ENCODE data around the gene MAOA. TPM values are rescaled to one million over a fixed set of nuclear protein-coding genes. Genes with fewer than 3 reads are reported as not detected.
"Not testable (repeated sequence)": the region's sequence is repeated elsewhere in the genome, so short reads cannot be mapped to it uniquely, and the experiment has no call there.

The MAOA gene
- under 1 TPM; 0.21 to 0.60 TPM for total RNA-seq

DNA sequence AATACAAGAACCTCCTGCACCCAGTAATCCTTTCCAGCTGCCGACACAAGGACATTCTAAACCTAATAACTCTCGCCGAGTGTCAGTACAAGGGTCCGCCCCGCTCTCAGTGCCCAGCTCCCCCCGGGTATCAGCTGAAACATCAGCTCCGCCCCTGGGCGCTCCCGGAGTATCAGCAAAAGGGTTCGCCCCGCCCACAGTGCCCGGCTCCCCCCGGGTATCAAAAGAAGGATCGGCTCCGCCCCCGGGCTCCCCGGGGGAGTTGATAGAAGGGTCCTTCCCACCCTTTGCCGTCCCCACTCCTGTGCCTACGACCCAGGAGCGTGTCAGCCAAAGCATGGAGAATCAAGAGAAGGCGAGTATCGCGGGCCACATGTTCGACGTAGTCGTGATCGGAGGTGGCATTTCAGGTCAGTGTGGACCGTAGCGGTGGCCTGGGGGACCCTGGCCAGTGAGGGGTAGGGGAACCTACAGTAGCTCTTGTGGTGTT lies at the start of gene MAOA:
Gene MAOA (plus strand): TSS at position 295 of the 490 bp plus-strand sequence. CDS start 43 bp downstream, at position 338.
- Mint-ChIP-seq H3K4me1 (no peaks in the 10 kb centered on the region), H3K27ac (no peak within 1 kb of the TSS), H3K9me3 (no peaks in the 10 kb centered on the region), H3K36me3 (no peaks in the 10 kb centered on the region), H3K27me3 (no peaks in the 10 kb centered on the region), H3K4me3 (peak within 1 kb of the TSS; percentile 86)
- DNase-seq = peak; percentile 18

DNA sequence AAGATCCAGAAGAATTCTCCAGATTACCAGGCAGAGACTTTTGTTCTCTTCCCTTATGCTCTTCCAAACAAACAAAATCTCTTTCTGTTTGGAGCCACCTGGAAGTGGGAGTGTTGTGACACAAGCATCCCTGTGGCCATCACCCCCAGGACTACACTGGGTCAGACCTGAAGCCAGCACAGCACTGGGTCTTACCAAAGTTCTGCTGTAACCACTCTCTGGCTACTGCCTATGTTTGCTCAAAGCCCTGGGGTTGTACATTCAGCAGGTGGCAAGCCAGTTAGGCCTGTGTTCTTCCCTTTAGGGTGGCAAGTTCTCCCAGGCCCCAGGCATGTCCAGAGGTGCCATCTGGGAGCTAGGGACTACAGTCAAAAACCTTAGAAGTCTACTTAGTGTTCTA lies 43.7 kb upstream of the MAOA start:
- Mint-ChIP-seq H3K4me3 (no peak overlapping the region), H3K27me3 (peaks cover 11% of the 10 kb centered on the region), H3K9me3 (no peaks in the 10 kb centered on the region), H3K4me1 (no peaks in the 10 kb centered on the region), H3K36me3 (peaks cover 4% of the 10 kb centered on the region), H3K27ac (no peak overlapping the region)
- DNase-seq = no peak

DNA sequence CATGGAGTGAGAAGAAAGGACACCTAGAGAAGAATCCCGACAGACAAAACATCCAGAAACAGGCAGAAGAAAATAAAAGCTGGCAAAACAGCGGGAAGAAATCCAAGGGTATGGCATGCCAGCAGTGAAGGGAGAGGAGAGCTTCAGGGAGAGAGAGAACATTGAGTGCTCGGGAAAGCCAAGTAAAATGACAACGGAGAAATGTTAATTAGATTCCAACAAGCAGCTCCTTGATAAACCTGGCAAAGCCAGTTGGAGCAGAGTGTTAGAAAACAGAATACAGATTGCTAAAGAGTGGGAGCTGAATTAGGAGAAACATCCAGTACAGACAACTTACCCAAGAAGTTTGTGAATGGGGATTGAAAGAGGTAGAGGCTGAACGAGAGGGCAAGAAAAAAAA lies 40.4 kb upstream of the MAOA start:
- Mint-ChIP-seq H3K27ac (no peak overlapping the region), H3K9me3 (no peaks in the 10 kb centered on the region), H3K36me3 (peaks cover 4% of the 10 kb centered on the region), H3K4me1 (no peaks in the 10 kb centered on the region), H3K4me3 (no peak overlapping the region), H3K27me3 (peaks cover 14% of the 10 kb centered on the region)
- no peak for DNase-seq

DNA sequence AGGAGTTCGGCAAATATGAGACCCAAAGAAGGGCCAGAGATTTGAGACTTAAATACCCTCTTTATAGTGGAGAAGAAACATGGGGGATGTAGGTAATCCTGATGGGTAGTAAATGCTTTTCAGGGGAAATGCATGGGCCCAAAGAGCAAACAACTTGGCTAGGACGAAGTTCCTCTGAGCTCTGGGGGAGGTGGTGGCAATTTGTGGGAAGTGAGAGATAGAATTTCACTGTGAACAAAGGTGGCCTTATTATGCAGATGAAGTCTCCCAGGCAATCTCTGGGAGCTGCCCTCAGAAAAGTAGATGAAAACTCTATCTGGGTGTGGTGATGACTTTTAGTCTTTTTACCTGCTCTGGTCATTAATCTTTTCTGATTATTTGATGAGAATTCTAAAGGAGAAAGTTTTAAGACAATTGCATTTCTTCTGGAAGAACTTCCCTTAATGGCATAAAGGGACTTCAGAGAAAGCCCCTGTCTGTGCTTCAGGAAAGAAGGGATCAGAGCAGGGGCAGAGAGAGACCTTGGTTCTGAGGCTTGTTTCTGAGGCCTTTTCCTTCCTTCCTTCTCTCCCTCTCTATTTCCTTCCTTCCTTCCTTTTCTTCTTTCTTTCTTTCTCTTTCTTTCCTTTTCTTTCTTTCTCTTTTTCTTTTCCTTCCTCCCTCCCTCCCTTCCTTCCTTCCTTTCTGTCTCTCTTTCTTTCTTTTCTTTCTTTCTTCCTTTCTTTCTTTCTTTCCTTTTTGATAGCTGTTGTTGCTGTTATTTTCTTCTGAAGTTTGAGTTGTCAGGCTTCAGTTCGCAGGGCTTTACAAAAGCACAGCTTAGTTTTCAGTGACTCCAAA lies 37.5 kb upstream of the MAOA start:
- DNase-seq = no peak
- Mint-ChIP-seq H3K27ac (no peak overlapping the region), H3K4me1 (no peaks in the 10 kb centered on the region), H3K36me3 (peaks cover 4% of the 10 kb centered on the region), H3K4me3 (no peak overlapping the region), H3K27me3 (peaks cover 11% of the 10 kb centered on the region), H3K9me3 (no peaks in the 10 kb centered on the region)

DNA sequence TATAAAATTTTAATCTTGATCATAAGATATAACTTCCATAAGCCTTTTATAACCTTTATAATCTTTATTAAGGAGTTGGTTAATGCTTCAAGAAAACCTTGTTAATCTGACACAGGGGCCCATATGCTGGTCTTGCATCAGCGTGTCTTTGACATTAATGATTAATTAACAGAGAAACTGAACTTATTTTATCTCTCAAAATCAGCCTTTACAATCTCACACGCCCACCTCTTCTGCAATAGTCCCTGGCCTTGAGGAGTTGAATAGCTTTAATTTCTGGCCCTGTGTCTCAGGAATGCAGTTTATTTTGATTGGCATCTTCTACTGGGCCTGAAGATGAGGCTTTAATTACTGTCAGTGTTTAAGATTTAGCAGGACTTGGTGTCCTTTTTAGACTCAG lies 36.2 kb upstream of the MAOA start:
- H3K9me3 Mint-ChIP-seq, H3K4me1 Mint-ChIP-seq, H3K4me3 Mint-ChIP-seq, DNase-seq, H3K27ac Mint-ChIP-seq, H3K36me3 Mint-ChIP-seq: not testable (repeated sequence)
- H3K27me3 Mint-ChIP-seq = peaks cover 11% of the 10 kb centered on the region

DNA sequence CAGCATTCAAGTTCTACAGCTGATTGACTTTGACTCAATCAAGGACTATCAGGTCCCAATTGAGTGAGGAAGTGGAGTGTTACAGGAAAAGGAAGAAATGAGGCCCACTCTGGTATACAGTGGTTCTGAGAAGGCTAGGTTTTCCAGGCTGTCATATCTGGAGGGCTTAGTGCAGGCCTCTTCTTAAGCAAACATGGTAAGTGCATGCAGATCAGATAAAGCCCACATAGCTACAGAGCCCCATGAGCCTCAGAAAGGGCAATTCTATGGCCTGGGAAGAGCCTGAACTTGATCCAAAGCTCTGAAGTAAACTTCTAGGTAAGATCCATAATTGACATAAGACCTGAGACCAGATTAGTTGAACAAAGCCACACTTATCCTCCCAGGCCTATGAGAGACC lies 29.0 kb upstream of the MAOA start:
- no peaks in the 10 kb centered on the region for H3K36me3 Mint-ChIP-seq
- no peaks in the 10 kb centered on the region for H3K9me3 Mint-ChIP-seq
- H3K27ac Mint-ChIP-seq = no peak overlapping the region
- no peak overlapping the region for H3K4me3 Mint-ChIP-seq
- no peaks in the 10 kb centered on the region for H3K27me3 Mint-ChIP-seq
- H3K4me1 Mint-ChIP-seq = no peaks in the 10 kb centered on the region
- no peak for DNase-seq

DNA sequence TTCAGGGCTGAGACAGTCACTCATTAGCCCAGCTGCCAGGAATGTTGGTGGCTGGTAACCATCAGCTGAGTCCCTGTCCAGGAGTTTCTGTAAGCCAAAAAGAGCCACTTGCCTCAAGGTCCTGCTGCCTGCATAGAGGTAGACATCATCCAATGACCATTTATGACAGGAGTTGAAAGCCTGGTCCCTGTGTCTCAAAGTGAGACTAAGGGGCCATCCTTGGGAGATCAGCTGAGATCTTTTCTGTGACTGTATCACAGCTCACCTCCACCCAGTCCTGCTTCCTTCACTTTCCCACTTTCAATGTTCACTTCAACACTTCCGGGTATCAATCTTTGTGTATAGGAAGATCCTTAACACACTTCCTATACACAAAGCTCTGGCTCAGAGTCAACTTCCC lies 28.4 kb upstream of the MAOA start:
- H3K4me3 Mint-ChIP-seq = no peak overlapping the region
- no peak overlapping the region for H3K27ac Mint-ChIP-seq
- H3K9me3 Mint-ChIP-seq = no peaks in the 10 kb centered on the region
- H3K27me3 Mint-ChIP-seq = no peaks in the 10 kb centered on the region
- H3K36me3 Mint-ChIP-seq = no peaks in the 10 kb centered on the region
- no peaks in the 10 kb centered on the region for H3K4me1 Mint-ChIP-seq
- DNase-seq = no peak

DNA sequence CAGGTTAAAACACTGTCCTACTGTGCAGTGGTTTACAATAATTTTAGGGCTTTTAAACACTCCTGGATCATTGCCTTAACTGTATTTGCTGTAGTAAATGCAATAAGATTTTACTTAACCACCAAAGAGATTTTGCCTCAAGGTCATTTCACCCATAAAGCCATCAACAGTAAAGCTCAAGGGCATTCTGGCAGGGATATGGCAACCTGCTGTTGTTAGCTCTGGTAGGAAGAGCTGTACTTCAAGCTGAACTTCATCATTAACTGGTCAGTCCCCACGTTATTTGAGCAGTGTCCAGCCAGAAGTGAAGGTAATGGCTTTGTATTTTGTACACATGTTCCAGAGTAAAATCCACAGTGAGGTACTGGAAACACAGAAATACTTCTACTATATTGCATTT lies 26.9 kb upstream of the MAOA start:
- Mint-ChIP-seq H3K4me3 (no peak overlapping the region), H3K9me3 (no peaks in the 10 kb centered on the region), H3K27me3 (no peaks in the 10 kb centered on the region), H3K4me1 (no peaks in the 10 kb centered on the region), H3K27ac (no peak overlapping the region), H3K36me3 (no peaks in the 10 kb centered on the region)
- DNase-seq = no peak

DNA sequence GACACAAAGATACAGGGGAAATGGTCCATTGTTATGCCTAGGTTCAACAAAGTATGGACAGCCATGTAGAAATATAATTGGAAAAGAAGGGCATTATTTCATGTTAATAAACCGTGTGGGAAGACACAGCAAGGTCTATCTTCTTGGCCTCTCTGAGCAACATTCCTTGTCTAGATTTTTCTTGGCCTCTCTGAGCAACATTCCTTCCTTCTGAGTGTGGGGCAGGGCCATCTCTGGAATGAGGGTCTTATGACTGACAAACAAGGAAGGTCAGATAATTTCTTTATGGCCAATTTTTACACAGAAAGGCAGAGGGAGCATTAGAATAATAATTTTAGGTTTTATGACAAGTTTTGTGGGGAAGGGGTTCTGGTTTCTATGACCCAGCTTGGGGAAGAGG lies 24.3 kb upstream of the MAOA start:
- no peak for DNase-seq
- no peak overlapping the region for H3K27ac Mint-ChIP-seq
- H3K36me3 Mint-ChIP-seq = no peaks in the 10 kb centered on the region
- peaks cover 4% of the 10 kb centered on the region for H3K27me3 Mint-ChIP-seq
- H3K4me3 Mint-ChIP-seq = no peak overlapping the region
- no peaks in the 10 kb centered on the region for H3K9me3 Mint-ChIP-seq
- no peaks in the 10 kb centered on the region for H3K4me1 Mint-ChIP-seq

DNA sequence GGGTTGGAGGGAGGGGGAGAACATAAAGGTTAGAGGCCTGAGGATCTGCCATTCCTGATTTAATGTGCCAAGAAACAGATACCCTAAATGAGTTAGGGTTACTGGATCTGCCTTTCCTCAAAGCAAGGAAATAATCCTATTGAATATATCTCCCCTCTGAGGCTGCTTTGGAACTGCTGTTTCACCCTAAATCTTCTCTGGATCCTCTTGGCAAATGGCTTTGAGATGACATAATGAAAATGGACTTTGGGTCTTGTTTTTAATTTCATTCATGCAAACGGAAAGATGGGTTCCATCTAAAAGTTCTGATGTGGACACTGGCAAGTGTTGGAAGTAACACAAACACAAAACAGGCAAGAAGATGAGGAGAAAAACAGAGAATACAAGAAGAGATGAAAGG lies 23.0 kb upstream of the MAOA start:
- H3K4me3 Mint-ChIP-seq = no peak overlapping the region
- no peaks in the 10 kb centered on the region for H3K36me3 Mint-ChIP-seq
- H3K9me3 Mint-ChIP-seq = no peaks in the 10 kb centered on the region

DNA sequence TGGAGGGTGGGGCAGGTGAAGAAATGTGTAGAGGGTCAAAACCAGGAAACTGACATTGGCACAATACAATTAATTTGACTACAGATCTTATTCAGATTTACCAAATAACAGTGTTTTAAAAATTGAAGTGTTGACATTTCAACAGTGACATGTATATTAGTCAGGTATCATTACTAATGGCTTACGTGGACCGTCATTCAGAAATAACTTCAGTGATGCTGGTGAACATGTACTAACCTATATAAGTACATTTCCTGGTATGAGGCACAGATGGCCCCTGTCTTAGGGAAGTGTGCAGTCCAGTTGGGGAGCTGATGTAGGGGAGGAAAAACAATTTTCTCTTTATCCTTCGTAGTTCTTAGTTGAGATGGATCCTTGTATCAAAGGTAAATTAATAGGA lies 22.3 kb upstream of the MAOA start:
- no peak overlapping the region for H3K4me3 Mint-ChIP-seq
- no peaks in the 10 kb centered on the region for H3K4me1 Mint-ChIP-seq
- no peaks in the 10 kb centered on the region for H3K9me3 Mint-ChIP-seq
- no peaks in the 10 kb centered on the region for H3K36me3 Mint-ChIP-seq
- peaks cover 4% of the 10 kb centered on the region for H3K27me3 Mint-ChIP-seq
- DNase-seq = no peak
- H3K27ac Mint-ChIP-seq = no peak overlapping the region

More for the DNA sequence above, 23.0 kb upstream of the MAOA start:
- H3K27me3 Mint-ChIP-seq = peaks cover 4% of the 10 kb centered on the region
- H3K27ac Mint-ChIP-seq = no peak overlapping the region
- no peaks in the 10 kb centered on the region for H3K4me1 Mint-ChIP-seq
- DNase-seq = no peak

DNA sequence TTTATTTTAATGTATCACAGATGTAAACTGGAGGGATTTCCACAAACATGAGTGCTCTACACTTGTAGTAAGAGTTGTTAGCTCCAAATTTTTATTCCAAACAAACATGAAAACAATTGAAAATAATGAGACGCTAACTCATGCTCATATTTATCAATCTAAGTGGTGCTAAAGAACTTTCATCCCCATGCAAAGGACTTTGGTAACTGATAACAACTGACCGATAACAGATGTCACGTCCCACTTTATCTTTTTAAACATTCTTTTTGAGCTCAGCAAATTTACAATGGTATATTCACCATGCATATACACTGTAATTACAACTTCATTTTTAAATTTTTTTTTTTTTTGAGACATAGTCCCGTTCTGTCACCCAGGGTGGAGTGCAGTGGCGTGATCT lies 15.6 kb upstream of the MAOA start:
- no peaks in the 10 kb centered on the region for H3K36me3 Mint-ChIP-seq
- H3K27ac Mint-ChIP-seq = no peak overlapping the region
- no peaks in the 10 kb centered on the region for H3K9me3 Mint-ChIP-seq
- DNase-seq = no peak
- peaks cover 3% of the 10 kb centered on the region for H3K27me3 Mint-ChIP-seq
- no peak overlapping the region for H3K4me3 Mint-ChIP-seq
- H3K4me1 Mint-ChIP-seq = no peaks in the 10 kb centered on the region

DNA sequence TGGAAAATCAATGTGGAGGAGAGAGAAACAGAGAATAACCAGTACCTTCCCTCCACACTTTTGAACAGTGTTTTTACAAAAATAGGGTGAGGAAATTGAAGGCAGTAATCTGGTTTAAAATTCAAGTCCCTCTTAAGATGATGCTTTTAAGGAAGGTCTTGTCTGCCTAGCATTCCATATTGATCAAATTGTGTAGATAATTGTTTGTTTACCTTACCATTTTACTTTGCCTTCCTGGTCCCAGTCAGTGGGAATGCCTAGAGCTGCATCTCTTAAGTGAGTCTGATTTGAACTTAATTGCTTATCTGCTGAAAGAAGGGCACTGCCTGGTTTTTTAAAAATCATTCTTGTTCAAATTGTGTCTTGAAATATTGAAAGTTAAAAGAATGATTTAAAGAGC lies 14.4 kb upstream of the MAOA start:
- DNase-seq = no peak
- H3K9me3 Mint-ChIP-seq = no peaks in the 10 kb centered on the region
- H3K27me3 Mint-ChIP-seq = no peaks in the 10 kb centered on the region
- no peaks in the 10 kb centered on the region for H3K4me1 Mint-ChIP-seq
- no peak overlapping the region for H3K27ac Mint-ChIP-seq
- H3K36me3 Mint-ChIP-seq = no peaks in the 10 kb centered on the region
- no peak overlapping the region for H3K4me3 Mint-ChIP-seq

DNA sequence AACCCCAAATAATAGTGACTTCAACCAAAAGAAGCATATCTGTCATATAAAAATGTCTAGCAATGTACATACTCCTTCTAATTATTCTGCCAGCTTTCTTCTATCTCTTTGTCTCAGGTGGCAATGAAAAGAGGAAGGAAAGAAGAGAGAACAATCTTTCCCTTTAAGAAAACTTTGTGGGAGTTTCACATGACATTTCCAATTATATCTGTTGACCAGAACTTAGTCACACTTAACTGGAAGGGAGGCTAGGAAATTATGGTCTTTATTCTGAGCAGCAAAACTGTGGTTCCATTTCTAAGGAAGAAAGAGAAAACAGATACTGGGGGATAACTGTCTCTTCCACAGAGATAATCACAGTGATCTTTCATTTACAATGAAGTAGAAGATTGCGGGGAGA lies 12.9 kb upstream of the MAOA start:
- no peaks in the 10 kb centered on the region for H3K4me1 Mint-ChIP-seq
- no peaks in the 10 kb centered on the region for H3K27me3 Mint-ChIP-seq
- DNase-seq = no peak
- no peaks in the 10 kb centered on the region for H3K9me3 Mint-ChIP-seq
- H3K27ac Mint-ChIP-seq = no peak overlapping the region
- no peaks in the 10 kb centered on the region for H3K36me3 Mint-ChIP-seq
- no peak overlapping the region for H3K4me3 Mint-ChIP-seq

DNA sequence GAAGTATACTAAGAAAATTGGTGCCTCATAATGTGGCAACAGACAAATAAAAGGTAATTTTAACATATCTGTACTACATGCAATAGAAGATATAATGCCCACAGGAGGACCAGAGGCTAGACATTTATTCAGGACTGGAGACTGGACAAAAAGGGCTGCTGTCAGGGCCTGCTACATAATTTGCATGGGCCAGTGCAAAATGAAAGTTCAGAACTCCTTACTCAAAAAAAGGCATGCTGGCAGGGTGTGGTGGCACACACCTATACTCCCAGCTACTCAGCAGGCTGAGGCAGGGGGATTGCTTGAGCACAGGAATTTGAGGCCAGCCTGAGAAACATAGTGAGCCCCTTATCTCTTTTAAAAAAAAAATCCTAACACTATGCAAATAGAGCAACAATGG lies 12.4 kb upstream of the MAOA start:
- Mint-ChIP-seq H3K27ac (no peak overlapping the region), H3K27me3 (no peaks in the 10 kb centered on the region), H3K36me3 (no peaks in the 10 kb centered on the region), H3K4me3 (no peak overlapping the region), H3K9me3 (no peaks in the 10 kb centered on the region), H3K4me1 (no peaks in the 10 kb centered on the region)
- DNase-seq = no peak

DNA sequence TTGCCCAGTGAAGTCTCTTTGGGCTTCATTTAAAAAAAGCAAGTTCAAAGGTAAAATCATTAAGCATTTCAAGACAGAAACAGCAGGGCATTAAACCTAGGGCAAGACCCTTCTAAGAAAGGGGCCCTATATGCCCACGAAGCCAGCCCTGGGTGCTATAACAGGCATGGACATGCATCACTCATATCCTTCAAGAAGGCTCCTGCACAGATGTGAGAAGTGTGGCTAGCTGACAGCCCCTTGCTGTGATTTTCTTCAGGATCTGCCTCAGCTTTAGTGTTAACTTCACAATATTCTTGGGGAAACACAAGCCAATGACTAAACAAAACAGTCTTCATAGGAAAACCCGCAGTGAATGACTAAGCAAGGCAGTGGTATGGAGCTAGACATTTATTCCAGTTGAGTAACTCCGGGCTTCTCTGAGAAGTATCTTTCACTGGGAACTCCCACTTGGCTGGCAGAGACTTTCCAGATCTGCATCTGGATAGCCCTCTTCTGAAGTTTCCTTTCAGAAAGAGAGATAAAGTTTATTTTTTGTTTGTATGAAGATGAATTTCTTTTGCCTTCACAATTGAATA lies 11.9 kb upstream of the MAOA start:
- DNase-seq = no peak
- H3K36me3 Mint-ChIP-seq = no peaks in the 10 kb centered on the region
- H3K4me3 Mint-ChIP-seq = no peak overlapping the region
- no peaks in the 10 kb centered on the region for H3K4me1 Mint-ChIP-seq
- H3K9me3 Mint-ChIP-seq = no peaks in the 10 kb centered on the region
- H3K27me3 Mint-ChIP-seq = no peaks in the 10 kb centered on the region
- H3K27ac Mint-ChIP-seq = no peak overlapping the region
